ENCODE data around the gene FLNC. TPM values are rescaled to one million over a fixed set of nuclear protein-coding genes. Genes with fewer than 3 reads are reported as not detected.

The FLNC gene
- total RNA-seq, 1 experiment from 2014 or later: 93.1 TPM

- no peaks in the 10 kb centered on the region for H3K9me3 ChIP-seq
- no peak for DNase-seq
- no peak overlapping the region for H3K4me3 ChIP-seq
- H3K27me3 ChIP-seq: no peaks in the 10 kb centered on the region
- H3K36me3 ChIP-seq: peaks cover 11% of the 10 kb centered on the region
Observed at GRCh38 chr7:128848289-128849155, 18.3 kb downstream of the FLNC start.

- Histone ChIP-seq H3K36me3 (peaks cover 6% of the 10 kb centered on the region), H3K4me3 (no peak overlapping the region), H3K9me3 (no peaks in the 10 kb centered on the region), H3K27me3 (no peaks in the 10 kb centered on the region)
- no peak for DNase-seq
Observed at GRCh38 chr7:128849156-128849515, 18.9 kb downstream of the FLNC start.

GRCh38 chr7:128849804-128850490 lies 19.7 kb downstream of the FLNC start:
- Histone ChIP-seq H3K4me3 (no peak overlapping the region), H3K27me3 (no peaks in the 10 kb centered on the region), H3K9me3 (no peaks in the 10 kb centered on the region), H3K36me3 (peaks cover 2% of the 10 kb centered on the region)
- DNase-seq: no peak

- no peaks in the 10 kb centered on the region for H3K9me3 ChIP-seq
- no peaks in the 10 kb centered on the region for H3K27me3 ChIP-seq
- DNase-seq: no peak
- peaks cover 2% of the 10 kb centered on the region for H3K36me3 ChIP-seq
- no peak overlapping the region for H3K4me3 ChIP-seq
Observed at GRCh38 chr7:128852537-128853254, 22.5 kb downstream of the FLNC start.

GRCh38 chr7:128853799-128854198 lies 23.6 kb downstream of the FLNC start:
- peaks cover 2% of the 10 kb centered on the region for H3K36me3 ChIP-seq
- no peaks in the 10 kb centered on the region for H3K27me3 ChIP-seq
- no peak for DNase-seq
- no peak overlapping the region for H3K4me3 ChIP-seq
- no peaks in the 10 kb centered on the region for H3K9me3 ChIP-seq

DNA sequence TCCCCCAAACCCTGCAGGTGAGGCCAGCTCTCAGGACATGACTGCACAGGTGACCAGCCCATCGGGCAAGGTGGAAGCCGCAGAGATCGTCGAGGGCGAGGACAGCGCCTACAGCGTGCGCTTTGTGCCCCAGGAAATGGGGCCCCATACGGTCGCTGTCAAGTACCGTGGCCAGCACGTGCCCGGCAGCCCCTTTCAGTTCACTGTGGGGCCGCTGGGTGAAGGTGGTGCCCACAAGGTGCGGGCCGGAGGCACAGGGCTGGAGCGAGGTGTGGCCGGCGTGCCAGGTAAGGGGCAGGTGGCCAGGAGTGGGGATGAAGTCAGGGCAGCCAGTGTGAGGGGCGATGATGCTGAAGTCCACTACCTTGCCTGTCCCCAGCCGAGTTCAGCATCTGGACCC lies 24.2 kb downstream of the FLNC start:
- no peak overlapping the region for H3K4me3 ChIP-seq
- peaks cover 2% of the 10 kb centered on the region for H3K36me3 ChIP-seq
- H3K9me3 ChIP-seq: no peaks in the 10 kb centered on the region
- H3K27me3 ChIP-seq: no peaks in the 10 kb centered on the region
- DNase-seq: no peak

DNA sequence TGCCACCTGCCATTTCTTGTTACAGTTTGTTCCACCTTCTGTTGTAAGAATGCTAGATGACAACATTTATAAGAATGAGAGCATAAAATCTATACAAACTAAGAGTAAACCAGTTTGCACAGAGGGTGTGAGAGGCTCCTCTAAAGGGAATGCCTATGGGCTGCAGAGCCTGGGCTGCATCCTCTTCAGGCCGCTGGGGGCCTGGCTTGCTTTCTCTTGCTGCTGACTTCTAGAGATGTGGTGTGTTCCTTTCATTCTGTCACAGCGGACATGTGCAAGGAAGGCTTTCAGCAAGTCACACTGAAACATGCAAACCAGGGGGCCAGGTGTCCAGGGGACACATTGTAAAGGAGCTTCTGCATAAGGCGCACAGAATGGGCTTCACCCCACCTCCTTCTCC lies 25.4 kb downstream of the FLNC start:
- Histone ChIP-seq H3K27me3 (no peaks in the 10 kb centered on the region), H3K9me3 (no peaks in the 10 kb centered on the region), H3K4me3 (no peak overlapping the region), H3K36me3 (peaks cover 2% of the 10 kb centered on the region)
- no peak for DNase-seq

- peaks cover 2% of the 10 kb centered on the region for H3K36me3 ChIP-seq
- no peak for DNase-seq
- no peaks in the 10 kb centered on the region for H3K27me3 ChIP-seq
- H3K4me3 ChIP-seq: no peak overlapping the region
- no peaks in the 10 kb centered on the region for H3K9me3 ChIP-seq
Observed at GRCh38 chr7:128856001-128856718, 26.0 kb downstream of the FLNC start.

GRCh38 chr7:128858380-128859231 lies 28.4 kb downstream of the FLNC start:
- no peaks in the 10 kb centered on the region; the same call in 1 of the 2 replicates for H3K36me3 ChIP-seq
- H3K9me3 ChIP-seq: no peaks in the 10 kb centered on the region
- no peak overlapping the region for H3K4me3 ChIP-seq
- no peak for DNase-seq
- no peaks in the 10 kb centered on the region for H3K27me3 ChIP-seq

DNA sequence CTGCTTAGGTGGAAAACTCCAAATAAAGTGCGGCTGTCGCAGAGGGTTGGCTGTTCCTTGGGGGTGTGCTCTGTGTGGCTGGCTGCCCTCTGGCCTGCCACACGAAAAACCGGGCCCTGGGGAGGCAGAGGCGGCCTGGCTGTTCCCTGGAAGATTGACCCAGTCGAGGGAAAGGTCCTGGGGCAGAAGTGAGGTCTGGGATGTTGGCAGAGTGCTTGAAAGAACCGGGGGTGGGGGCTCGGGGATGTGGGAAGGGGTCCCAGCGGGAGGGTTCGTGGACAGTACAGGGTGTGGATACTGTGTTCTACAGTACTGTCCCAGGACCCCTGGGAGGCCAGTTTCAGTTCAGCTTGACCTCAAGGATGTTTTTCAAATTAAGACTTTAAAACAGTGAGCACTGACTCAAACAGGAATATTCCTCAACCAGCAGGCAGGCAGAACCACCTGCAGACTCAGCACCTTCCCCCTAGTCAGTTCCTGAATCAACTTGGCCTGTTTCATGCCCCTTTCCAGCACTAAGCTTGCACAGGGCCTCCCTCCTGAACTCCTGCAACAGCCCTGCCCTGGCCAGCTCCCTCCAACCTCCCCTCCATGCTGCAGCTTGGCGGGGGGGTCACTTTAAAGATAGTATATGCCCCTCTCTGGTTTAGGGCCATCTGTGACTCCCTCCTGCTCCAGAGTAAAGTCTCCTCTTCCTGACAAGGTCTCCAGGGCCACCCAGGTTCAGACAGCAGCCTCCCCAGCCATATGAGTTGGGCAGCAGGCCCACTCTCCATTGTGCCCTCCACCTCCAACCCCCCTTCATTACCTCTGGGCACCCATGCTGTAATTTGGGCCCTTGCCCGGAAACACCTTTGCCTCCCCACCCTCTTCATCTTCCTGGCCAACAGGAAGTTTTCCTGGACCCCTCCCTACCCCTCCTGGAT lies 29.3 kb downstream of the FLNC start:
- DNase-seq: no peak
- no peaks in the 10 kb centered on the region; the same call in 1 of the 2 replicates for H3K36me3 ChIP-seq
- H3K27me3 ChIP-seq: no peaks in the 10 kb centered on the region
- no peak overlapping the region for H3K4me3 ChIP-seq
- no peaks in the 10 kb centered on the region for H3K9me3 ChIP-seq

- Histone ChIP-seq H3K9me3 (no peaks in the 10 kb centered on the region), H3K27me3 (no peaks in the 10 kb centered on the region), H3K4me3 (no peak overlapping the region), H3K36me3 (0 out of 2 replicates have a peak, but pooled peaks cover 4% of the 10 kb centered on the region)
- DNase-seq: no peak
Observed at GRCh38 chr7:128860158-128861073, 30.2 kb downstream of the FLNC start.

DNA sequence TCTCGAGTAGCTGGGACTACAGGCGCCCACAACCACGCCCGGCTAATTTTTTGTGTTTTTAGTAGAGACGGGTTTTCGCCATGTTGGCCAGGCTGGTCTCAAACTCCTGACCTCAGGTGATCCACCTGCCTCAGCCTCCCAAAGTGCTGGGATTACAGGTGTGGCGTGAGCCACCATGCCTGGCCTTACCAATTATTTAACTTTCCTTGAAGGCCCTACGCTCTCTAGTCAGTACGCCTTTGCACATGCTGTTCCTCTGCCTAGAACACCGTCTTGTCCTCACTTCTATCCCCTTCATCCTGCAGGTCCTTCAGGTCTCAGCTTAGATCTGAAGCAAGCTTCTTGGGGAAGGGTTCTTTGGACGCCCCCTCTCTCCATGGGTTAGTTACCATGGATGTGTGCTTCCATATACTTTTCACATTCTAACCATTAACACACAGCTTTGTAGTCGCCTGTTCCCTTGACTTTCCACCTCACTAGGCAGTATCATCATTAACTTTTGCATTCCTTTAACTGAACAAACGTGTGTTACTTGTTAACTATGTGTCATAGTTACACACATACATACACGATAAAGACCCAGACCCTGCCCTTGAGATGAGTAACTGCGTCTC lies 31.9 kb downstream of the FLNC start:
- no peak for DNase-seq
- Histone ChIP-seq H3K4me3 (peak overlapping the region; percentile 77), H3K27me3 (no peaks in the 10 kb centered on the region), H3K9me3 (no peaks in the 10 kb centered on the region), H3K36me3 (0 out of 2 replicates have a peak, but pooled peaks cover 6% of the 10 kb centered on the region)

DNA sequence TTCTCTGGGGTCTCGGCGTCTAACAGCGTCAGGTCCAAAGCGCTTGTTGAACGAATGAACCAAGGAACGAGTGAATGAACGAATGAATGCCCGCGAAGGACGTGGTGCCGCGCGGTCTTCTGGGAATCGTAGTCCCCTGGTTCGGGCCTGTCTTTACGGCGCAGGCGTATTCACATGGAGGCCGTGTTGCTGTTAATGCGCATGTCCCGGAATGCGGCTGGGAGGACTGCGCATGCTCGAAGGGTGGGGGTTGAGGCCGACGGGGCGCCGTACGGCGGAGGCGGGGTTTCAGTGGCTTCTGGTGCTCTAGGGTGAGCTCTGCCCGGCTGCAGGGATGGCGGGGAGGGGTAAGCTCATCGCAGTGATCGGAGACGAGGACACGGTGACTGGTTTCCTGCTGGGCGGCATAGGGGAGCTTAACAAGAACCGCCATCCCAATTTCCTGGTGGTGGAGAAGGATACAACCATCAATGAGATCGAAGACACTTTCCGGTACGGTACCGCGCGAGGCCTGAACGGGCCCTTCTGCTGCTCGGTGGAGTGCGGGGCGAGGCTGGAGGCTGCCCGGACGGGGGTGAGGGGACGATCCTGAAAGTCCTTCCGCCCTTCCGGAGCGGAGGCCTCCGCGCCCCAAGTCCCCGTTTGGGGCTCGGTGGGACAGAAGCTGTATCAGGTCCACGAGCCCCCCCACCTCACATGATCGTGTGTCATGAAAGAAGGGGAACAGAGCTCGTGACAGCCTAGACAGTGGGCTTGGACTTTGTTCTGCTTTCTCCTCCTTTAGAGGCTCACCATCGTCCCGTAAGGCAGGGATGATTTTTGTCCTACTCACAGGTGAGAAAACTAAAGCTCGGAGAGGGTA lies 32.6 kb downstream of the FLNC start, which contains the start of gene ATP6V1F:
TSS of gene ATP6V1F (plus strand) at position 286 of the 862 bp plus-strand sequence. CDS start at position 335, 49 bp downstream.
- H3K36me3 ChIP-seq: 0 out of 2 replicates have a peak, but pooled peaks cover 6% of the 10 kb centered on the region

More for the DNA sequence above, 32.6 kb downstream of the FLNC start, which contains the start of gene ATP6V1F:
- Histone ChIP-seq H3K4me3 (peak within 1 kb of the TSS; percentile 77), H3K9me3 (no peaks in the 10 kb centered on the region), H3K27me3 (no peaks in the 10 kb centered on the region)
- DNase-seq: peak; percentile 89
